Cardiac muscle cell (in vitro differentiated cells and primary cell): Measurements from ENCODE around the gene MICAL2. TPM values are rescaled to one million over a fixed set of nuclear protein-coding genes. Genes with fewer than 3 reads are reported as not detected.
A peak's percentile ranks its signal among the peaks of the same experiment; 100 is the strongest.

ENCODE experiments used
- DNase-seq, 2 donors: peaks; one replicate each; pipeline versions ENCODE4 v3.0.0 to v3.0.0-alpha.2; 2010 to 2017; ENCODE audit warnings: low read depth in 1 of 2, low spot score in 1 of 2
- H3K27ac ChIP-seq: fragments of 200-600 bp; sonication (generic); 2 replicates; pipeline ENCODE4 v1.5.1; 2016
- H3K27me3 ChIP-seq: fragments of 200-600 bp; sonication (generic); 2 replicates; pipeline ENCODE4 v1.6.0; 2016; ENCODE audit warnings: control low read depth
- H3K36me3 ChIP-seq: fragments of 200-600 bp; sonication (generic); 2 replicates; pipeline ENCODE4 v1.5.1; 2016; ENCODE audit warnings: control low read depth
- H3K4me1 ChIP-seq: fragments of 200-600 bp; sonication (generic); 2 replicates; pipeline ENCODE4 v1.8.1; 2017; ENCODE audit warnings: low read depth, mild to moderate bottlenecking, mixed run types
- H3K4me3 ChIP-seq: fragments of 200-600 bp; sonication (generic); 2 replicates; pipeline ENCODE4 v1.5.1; 2016; ENCODE audit warnings: mild to moderate bottlenecking
- H3K9me3 ChIP-seq: fragments of 200-600 bp; sonication (generic); 2 replicates; pipeline ENCODE4 v1.5.1; 2017; ENCODE audit warnings: low read depth, mild to moderate bottlenecking, control low read depth
- CTCF ChIP-seq: IDR thresholded peaks from 2 replicates; pipeline ENCODE4 v1.5.1; 2012; ENCODE audit warnings: low read depth, mild to moderate bottlenecking, low read length
- polyA plus RNA-seq: library from polyadenylated mRNA; unstranded; fragments of >200 nt; fragmentation: Nextera tagmentation; extraction: Ambion mirVana; gene quantifications from 2 replicates; pipeline ENCODE4 v1.2.1, GENCODE V29; 2016
- total RNA-seq: library from RNA; depleted of rRNA; stranded (reverse); fragments of >200 nt; gene quantifications from 2 replicates; pipeline ENCODE4 v1.2.3, GENCODE V29; 2016

MICAL2 gene
- total and polyA plus RNA-seq, 2 experiments from 2014 or later = 153 to 178 TPM

GRCh38 chr11:12137938-12138731, 27.7 kb downstream of the MICAL2 start:
- DNase-seq = peak in 1 of 2 donors; percentile 78
- Histone ChIP-seq H3K27me3 (no peaks in the 10 kb centered on the region), H3K9me3 (no peaks in the 10 kb centered on the region), H3K27ac (peak overlapping the region; percentile 62), H3K36me3 (no peaks in the 10 kb centered on the region), H3K4me1 (peaks cover 32% of the 10 kb centered on the region), H3K4me3 (no peak overlapping the region)
- TF ChIP-seq CTCF = no peak

- no peak for TF ChIP-seq CTCF
- H3K9me3 ChIP-seq = no peaks in the 10 kb centered on the region
- H3K36me3 ChIP-seq = no peaks in the 10 kb centered on the region
- peak overlapping the region; percentile 48 for H3K27ac ChIP-seq
- no peak overlapping the region for H3K4me3 ChIP-seq
- H3K4me1 ChIP-seq = peaks cover 43% of the 10 kb centered on the region
- DNase-seq = peak in 1 of 2 donors; percentile 91
- H3K27me3 ChIP-seq = no peaks in the 10 kb centered on the region
Observed at GRCh38 chr11:12139144-12139881, 28.9 kb downstream of the MICAL2 start.

GRCh38 chr11:12140186-12140793, 29.9 kb downstream of the MICAL2 start:
- no peaks in the 10 kb centered on the region for H3K36me3 ChIP-seq
- H3K27ac ChIP-seq = peak overlapping the region; percentile 48
- no peaks in the 10 kb centered on the region for H3K27me3 ChIP-seq
- H3K4me3 ChIP-seq = no peak overlapping the region
- no peaks in the 10 kb centered on the region for H3K9me3 ChIP-seq
- TF ChIP-seq CTCF = no peak
- no peak for DNase-seq
- H3K4me1 ChIP-seq = peaks cover 48% of the 10 kb centered on the region

GRCh38 chr11:12141283-12141682, 30.9 kb downstream of the MICAL2 start:
- Histone ChIP-seq H3K9me3 (no peaks in the 10 kb centered on the region), H3K36me3 (no peaks in the 10 kb centered on the region), H3K27ac (peak overlapping the region; percentile 94), H3K4me1 (peaks cover 48% of the 10 kb centered on the region), H3K27me3 (no peaks in the 10 kb centered on the region), H3K4me3 (no peak overlapping the region)
- no peak for DNase-seq
- TF ChIP-seq CTCF = no peak

GRCh38 chr11:12142176-12142575, 31.8 kb downstream of the MICAL2 start:
- TF ChIP-seq CTCF = no peak
- Histone ChIP-seq H3K4me1 (peaks cover 44% of the 10 kb centered on the region), H3K27ac (peak overlapping the region; percentile 94), H3K27me3 (no peaks in the 10 kb centered on the region), H3K9me3 (no peaks in the 10 kb centered on the region), H3K4me3 (no peak overlapping the region), H3K36me3 (no peaks in the 10 kb centered on the region)
- no peak for DNase-seq
